NCI-H774 (cell line): Measurements from ENCODE around the gene EPHX1.

ENCODE experiments used
- DNase-seq: peaks from one replicate; lab custom pipeline; 2025; lab: John Stamatoyannopoulos, UW

EPHX1 gene

DNA sequence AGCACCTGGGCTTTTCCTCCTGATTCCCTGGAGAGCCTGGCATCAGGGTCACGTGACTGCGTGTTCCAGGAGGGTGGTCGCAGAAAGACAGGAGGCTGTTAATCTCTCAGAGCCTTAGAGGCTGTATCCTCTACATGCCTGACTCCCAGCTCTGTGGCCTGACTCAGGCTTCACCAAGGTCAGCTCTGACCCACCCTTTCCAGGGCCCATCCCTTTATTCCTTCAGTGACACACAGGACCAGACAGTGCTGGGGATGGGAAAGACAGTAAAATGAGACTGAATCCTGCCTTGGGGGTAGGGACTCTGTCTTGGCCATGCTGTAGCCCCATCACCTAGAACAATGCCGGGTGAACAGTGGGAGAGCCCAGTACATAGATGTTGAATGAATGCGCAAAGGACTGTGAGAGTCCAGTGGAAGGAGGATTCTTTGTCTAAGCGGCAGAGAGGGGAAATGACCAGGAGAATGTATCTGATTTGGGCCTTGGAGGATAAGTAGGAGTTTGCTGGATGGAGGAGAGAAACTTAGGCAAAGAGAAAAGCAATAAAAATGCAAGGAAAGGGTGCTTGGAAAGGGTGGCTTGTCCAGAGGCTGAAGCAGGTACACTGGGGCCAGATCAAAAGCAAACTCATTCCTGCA is 33.0 kb downstream of the EPHX1 start:
- no peak for DNase-seq

DNA sequence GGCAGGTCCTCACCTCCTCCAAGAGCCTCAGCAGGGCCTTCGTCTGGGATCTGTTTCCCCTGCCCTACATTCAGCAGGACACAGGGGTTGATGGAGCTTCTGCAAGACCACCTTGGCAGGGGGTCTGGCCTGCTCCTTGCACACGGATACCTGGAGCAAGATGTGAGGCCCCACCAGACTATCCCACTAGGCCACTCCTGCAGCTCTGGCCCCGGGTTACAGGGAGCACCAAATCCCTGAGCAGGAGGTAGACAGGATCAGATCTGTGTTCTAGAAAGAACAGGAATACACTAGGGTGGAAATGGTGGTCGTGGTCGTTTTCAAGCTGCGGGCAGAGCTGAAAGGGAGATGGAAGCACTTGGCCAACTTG is 33.5 kb downstream of the EPHX1 start:
- no peak for DNase-seq

- no peak for DNase-seq
Observed at GRCh38 chr1:225844236-225845061, 34.5 kb downstream of the EPHX1 start.

- DNase-seq: no peak
Observed at GRCh38 chr1:225845097-225845496, 35.2 kb downstream of the EPHX1 start.

GRCh38 chr1:225845571-225846259 is 35.8 kb downstream of the EPHX1 start:
- no peak for DNase-seq

DNA sequence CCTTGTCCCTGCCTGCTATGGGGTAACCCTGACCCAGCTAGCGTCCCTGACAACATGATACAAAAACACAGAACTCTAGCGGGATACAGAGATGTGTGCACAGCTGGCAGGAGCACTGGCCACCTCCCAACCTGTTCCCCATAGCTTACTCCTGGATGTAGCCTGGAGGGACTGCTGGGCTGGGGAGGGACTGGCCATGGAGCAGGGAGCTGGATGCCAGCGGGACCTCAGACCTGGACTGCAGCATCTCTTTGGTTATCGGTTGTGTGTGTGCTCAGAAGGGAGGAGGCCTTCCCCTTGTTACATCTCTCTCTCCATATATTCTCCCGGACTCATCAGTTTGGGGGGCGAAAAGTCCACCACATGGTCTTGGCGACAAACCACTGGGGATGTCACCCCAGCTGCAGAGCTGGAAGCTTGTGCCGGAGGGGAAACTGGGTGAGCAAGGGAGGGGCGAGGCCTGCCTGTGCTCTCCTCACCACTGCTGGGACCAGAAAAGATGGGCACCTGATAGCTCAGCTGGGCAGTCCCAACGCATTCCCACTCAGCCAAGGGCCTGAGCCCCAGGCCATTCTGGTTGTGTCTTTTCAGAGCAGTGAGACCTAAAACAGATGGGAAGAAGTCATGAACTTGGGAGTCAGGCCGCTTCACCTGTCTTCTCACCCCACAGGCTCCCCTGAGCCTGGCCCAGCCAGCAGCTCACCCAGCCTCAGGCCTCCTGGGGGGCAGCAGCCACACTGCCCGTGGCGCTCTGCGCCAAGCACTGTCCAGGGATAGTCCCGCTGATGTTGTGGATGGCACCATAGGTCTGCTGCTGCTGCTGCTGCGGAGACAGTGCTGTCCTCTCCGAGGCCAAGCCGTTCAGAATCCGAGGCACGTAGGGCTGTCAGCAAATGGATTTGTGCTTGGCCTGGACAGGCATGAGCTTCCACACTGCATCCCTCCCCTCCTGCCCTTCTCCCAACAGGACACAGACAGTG is 36.7 kb downstream of the EPHX1 start:
- DNase-seq: no peak

- DNase-seq: peak; percentile 81
Observed at GRCh38 chr1:225847610-225848009, 37.7 kb downstream of the EPHX1 start.

- no peak for DNase-seq
Observed at GRCh38 chr1:225848030-225848955, 38.4 kb downstream of the EPHX1 start.

DNA sequence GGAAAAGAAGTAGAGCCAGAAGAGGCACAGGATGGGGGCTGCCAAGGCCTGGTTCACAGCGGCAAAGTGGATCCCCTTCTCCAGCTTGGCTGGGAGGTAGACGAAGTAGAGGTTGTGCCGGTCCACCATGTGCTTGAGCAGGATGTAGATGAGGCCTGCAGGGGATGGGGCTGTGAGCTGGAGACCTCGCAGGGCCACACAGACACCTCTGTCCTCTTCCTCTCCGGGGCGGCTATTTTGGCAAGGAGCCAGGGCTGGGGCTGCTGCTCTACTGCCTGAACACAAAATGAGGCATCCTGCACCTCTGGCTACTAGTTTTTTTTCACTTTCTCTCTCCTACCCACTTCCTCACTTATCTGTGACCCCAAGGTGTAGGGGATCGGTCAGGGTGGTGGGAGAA is 40.0 kb downstream of the EPHX1 start:
- no peak for DNase-seq

DNA sequence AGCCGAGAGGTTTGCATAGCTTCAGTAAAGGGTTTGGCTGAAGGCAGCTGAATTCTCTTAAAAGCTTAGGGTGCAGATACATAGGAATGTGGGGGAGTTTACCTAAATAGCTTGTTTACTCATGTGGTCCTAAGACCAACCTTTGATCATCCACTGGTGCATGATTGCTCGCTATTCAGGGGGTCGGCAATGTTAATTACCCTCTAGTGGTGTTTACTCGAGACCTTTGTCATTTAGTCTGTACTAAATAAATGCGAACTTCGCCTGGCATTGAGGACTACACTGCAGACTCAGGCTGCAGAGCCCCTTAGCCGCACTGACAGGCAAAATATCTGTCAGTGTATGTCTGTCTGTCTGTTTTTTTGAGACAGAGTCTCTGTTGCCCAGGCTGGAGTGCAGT is 40.4 kb downstream of the EPHX1 start:
- no peak for DNase-seq

- no peak for DNase-seq
Observed at GRCh38 chr1:225851805-225852204, 41.9 kb downstream of the EPHX1 start.

DNA sequence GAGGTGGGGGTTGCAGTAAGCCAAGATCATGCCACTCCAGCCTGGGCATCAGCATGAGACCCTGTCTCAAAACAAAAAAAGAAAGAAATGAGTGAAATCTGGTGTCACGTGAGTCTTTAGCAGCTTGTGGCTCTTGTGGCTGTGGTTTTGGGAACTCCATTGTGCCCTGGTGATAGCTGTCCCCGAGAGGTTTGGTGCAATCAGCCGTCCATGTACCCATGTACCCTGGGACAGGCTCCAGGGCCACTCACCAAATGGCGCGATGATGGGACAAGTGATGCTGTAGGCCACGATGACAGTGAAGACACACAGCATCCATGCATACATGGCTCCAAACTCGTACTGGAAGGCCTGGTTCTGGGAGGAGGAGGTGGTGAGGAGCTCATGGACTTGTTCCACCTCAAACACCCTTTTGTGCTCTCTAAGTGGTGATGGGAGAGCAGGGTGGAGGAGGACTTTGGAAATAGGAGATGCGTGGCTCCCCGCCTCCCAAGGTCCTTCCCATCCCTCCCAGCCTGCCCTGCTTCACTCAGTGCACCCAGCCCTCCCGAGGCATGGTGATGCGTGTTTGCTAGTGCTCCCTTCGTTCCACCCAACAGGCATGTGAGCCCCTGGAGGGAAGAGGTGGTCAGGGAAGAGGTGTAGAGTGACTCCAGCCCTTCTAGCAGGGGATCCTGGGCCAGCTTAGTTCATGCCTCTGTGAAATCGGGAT is 42.6 kb downstream of the EPHX1 start:
- no peak for DNase-seq

GRCh38 chr1:225853441-225853840 is 43.5 kb downstream of the EPHX1 start:
- DNase-seq: no peak

DNA sequence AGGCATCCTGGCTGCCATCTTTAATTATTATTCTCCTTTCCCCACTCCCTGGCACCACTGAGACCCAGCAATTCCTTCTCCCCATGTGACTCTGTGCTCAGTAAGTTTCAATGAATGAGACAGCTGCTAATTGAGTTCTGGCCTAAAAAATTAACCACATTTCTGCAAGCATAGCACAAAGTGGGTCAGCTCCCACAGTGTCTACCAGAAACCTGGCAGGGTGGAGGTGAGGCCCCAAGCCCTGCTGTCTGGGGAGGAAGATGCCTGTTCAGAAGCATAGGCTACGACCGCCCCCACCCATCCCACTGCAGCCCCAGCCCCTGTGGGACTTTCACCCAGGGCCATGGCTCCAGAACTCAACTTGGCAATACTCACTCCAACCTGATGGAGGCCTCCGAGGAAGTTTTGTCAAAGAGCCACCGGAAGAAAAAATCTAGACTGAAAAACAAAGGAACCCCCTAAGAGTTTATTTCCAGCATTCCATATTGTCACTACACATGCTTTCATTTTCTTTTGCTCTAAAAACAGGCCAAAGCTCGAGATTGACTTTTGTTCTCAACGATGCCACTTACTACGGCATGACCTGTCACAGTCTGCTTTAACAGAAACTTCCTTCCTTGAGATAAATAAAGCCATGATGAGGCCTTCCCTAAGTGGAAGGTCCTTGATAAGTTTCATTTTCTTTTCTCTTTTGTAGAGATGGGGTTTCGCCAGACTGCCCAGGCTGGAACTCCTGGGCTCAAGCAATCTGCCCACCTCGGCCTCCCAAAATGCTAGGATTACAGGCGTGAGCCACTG is 45.8 kb downstream of the EPHX1 start:
- no peak for DNase-seq

DNA sequence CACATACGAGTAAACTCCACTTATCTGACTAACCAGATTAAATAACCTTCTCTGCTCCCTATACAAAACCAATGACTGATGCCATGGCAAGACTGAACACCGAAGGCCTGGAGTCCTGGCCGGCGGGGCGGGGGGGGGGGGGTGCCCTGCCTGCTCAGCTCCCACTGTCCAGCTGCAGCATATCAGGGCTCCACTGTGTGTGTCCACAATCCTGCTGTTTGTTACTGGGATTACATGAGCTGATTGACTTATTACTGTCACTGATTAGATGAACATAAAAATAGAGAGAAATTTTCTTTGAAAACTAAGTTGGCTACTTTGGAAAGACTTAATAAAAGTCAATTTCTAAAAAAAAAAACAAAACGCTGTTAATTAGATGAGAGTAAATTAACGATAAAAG is 47.3 kb downstream of the EPHX1 start:
- no peak for DNase-seq

- DNase-seq: no peak
Observed at GRCh38 chr1:225859151-225859550, 49.2 kb downstream of the EPHX1 start.

DNA sequence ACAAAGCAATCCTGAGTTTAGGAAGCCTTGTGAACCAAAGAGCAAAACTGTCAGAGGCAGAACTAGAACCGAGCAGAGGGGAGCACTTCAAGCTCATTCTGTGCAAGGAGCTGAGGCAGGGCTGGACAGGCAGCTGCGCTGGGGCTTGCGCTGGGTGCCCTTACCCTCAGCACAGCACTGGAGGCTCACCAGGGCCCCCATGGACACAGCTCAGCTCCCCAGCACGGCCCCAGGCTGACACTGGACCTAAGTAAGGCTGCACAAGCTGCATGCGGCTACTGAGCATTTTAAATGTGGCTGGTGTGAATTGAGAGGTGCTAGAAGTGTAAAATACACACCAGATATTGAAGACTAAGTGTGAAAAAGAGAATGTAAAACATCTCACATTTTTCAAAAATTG is 50.2 kb downstream of the EPHX1 start:
- DNase-seq: no peak

GRCh38 chr1:225860876-225861441 is 51.0 kb downstream of the EPHX1 start:
- no peak for DNase-seq
